HL-60/S4 (cell line): ENCODE measurements around the gene SLC20A1.

Experiments used
- in situ Hi-C: fragments of 300-500 bp; cut with MboI; formaldehyde crosslinking; loops from 2 replicates; pipeline ENCODE4 v1.14.3; 2022; ENCODE audit warnings: low sequenced_read_pairs

Gene SLC20A1

DNA sequence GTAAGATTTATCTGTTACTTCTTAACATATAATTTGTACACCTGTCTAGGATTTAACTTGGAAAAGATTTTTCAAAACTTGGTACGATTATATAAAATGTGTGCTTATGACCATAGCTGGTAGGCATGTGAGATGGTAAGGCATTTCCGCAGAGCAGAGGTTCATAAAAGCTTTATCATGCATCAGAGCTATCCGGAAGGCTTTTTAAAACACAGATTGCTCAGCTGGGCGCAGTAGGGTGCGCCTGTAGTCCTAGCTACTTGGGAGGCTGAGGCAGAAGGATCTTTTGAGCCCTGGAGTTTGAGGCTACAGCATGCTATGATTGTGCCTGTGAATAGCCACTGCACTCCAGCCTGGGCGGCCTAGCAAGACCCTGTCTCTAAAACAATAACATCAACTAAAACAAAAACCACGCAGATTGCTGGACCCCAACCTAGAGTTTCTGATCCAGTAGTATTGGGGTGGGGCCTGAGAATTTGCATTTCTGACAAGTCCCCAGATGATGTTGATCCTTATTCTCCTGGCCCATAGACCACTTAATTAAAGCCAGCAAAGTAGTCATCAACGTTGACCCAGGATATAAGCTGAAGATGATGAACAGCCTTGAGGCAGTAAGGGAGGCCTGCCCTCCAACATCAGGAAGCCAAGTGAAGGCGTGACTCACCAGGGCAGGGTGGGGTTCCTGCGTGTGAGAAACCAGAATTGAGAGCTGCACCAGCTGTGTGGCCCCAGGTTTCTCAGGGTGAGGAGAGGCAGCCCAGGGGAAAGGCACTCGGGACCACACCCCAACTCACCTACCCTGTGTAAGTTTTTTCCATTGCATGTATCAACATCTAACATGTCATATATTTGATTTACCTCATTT is 21.6 kb upstream of the SLC20A1 start:
- in situ Hi-C loops = loop anchor here (5.0 to 25.0 kb wide), 2 partner anchors 98 to 288 kb away; partner anchors contain the start of genes IL37 and NT5DC4

DNA sequence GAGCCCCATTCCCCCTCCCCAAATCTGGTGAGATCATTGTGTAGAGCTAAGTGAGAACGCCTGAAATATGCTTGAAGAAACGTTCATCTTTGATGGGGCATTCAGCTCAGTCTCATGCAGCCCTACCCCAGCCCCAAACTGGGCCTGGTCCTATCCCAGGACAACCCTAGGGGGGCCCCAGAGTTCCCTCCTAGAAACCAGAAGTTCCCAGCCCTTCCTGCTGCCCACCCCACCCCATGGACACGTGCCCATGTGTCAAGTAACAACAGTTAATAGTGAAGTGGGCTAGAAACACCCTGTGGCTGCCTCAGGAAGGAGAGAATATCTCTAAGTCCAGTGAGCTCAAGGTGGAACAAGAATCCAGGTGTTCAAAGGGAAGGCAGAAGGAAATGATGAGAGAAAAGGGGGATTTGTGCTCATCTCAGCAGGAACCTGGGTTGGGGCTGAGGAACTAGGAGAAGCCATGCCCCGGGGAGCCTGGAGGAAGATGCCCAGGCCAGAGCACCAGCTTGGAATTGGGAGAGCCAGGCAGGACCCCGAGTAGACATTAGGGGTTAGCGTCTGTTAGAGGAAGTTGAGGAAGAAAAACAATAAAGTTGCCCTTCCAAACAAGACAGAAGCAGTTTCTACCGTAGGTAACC is 20.1 kb upstream of the SLC20A1 start:
- in situ Hi-C loops = no loop called here

DNA sequence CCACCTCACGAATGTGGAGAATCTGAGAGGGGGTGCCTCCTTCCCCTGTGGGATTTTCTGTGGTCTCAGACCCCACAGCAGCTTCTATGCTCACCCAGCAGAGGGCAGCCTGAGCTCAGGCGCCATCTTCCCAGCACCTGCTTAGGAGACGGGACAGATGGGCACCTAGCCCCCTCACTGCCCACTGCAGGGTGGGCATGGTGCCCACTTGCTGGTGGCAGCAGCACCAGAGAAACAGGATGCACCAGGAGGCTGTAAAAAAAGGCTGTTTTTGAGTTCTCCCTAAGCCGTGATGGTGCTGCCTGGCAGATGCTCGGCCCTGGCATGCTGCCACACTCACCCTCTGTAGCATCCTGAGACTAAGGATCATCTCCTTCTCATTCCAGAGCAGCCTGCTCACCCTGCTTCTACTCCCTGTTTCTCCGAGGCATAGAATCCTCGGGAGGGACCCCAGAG is 19.1 kb upstream of the SLC20A1 start:
- in situ Hi-C loops = no loop called here

DNA sequence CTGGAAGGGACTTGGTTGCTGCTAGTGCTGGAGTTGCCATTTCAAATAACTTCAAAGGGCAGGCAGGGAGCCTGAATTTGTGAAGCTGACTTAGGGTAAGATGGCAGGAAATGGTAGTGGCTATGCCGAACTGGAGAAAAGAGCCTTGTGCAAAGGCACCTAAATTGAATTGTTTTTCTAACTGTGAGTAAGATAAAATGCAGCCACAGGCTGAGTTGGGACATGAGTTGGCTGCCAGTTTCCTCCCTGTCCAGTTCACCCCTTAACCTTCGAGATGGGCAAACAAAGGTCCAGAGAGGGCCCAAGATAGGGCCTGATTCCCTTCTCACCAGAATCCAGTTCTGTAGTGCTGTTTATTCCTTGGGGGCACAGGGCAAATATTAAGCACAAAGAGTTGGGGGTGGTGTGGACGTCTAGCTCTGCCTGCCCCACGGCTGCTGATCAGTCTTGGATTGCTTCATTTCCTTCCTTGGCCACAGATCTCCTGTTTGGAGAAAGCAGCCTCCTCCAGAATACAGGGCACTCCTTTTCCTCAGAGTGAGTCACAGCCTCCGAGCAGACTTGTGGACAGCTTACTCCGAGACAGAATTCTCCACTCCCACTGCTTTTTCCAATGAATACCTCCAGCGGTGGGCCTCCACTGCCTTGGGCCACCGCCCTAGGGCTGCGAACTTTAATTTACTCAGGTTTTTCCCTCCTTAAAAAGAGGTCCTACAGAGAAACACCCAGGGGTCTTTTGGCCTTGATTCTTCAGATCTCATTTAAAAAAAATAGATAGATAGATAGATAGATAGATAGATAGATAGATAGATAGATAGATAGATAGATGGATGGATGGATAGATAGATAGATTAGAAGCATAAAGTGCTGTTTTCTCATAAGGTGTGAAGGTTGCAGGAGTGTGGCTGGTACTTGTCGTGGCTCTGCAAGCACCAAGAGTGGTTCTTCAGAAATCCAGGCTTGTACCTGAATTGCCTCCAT is 18.4 kb upstream of the SLC20A1 start:
- in situ Hi-C loops = no loop called here

DNA sequence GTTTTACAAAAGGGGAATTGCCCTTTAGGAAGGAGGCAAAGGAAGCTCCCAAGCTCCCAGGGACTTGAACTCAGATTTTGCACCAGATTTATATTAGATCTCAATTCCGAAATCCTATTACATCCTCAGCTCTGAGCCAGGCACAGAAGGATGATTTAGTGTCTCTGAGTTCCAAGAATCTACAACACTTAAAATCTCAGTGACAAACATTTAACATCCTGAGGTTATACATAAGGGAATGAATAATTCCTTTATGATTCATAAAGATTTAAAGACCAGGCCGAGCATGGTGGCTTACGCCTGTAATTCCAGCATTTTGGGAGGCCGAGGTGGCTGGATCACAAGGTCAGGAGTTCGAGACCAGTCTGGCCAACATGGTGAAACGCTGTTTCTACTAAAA is 16.5 kb upstream of the SLC20A1 start:
- in situ Hi-C loops = no loop called here

DNA sequence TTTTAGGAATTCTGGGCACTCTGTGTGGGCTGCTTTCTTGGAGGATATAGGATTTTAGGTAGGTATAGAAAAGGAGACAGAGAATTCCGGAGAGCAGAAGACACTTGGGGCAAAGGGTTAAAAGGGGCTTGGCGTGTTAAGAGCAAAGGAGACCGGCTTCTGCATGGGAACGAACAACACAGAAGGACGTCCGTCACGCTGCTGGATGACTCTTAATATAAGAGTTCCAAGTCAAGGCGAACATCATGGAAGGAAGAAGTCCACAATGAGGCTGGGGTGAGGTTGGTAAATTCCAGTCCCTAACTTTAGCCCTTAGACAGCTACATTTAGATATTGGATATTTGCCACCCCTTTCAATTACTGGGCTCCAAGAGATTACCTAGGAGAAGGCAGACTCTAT is 15.9 kb upstream of the SLC20A1 start:
- in situ Hi-C loops = no loop called here

DNA sequence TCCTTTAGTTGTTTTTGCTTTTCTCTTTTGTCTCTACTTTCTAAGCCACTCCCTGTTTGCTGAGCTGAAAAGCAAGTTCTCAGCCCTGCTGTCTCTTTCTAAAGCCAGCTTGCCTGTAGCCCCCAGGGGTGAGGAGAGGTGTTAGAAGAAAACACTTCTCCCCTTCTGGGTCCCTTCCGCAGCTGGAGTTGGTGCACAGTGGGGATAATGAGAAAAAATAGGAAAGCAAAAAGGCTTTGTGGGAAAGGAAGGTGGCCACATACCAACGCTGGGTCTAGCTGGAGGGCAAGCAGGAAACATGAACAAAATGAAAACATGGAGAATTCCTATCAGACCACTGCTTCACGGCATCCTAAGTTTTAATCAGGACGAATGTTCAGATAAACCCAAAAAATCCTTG is 15.5 kb upstream of the SLC20A1 start:
- in situ Hi-C loops = no loop called here

DNA sequence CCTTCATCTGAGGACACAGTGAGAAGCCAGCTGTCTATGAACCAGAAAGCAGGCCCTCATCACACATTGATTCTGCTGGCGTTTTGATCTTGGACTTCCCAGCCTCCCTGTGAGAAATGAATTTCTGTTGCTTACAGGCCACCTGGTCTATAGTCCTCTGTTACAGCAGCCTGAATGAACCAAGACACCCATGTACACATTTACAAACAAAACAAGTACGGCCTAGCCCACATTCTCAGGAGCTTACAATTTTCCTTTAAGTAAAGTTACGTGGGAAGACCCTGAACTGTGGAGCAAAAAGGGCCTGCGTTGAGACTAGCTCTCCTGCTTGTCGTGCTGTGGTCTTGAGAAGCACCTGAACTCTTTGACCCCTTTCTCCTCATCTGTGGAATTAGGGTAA is 12.0 kb upstream of the SLC20A1 start:
- in situ Hi-C loops = no loop called here

DNA sequence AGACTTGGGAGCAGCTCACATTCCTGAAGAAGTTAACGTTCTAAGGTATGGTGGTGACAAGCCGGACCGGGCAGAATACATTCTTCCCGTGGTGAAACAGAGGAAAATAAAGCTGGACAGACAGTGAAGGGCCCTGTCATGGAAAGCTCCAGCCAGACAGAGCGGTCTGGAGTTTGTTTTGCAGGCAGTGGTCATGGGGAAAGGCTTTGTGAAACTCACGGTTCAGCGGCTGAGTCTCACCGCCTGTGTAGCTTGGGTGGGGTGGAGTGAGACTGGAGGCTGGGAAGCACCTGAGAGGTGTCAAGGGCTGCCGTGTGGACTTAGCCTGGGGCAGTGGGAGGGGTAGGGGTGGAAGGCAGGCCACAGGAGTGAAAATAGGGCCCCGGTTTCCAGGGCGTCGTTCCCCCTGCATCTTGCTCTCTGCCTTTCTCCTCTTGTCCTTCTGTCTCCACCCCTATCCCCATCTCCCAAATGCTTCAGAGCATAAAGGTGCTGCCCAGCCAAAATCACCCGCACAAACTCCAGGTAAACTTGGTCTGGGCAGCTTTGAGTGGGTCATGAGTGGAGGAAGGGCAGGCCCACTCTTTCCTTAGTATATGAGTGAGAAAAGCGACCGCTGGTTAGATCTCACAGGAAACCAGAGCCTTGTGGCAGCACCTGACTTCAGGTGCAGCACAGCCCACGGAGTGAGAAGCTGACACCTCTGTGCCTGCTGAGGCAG is 11.4 kb upstream of the SLC20A1 start:
- in situ Hi-C loops = no loop called here

DNA sequence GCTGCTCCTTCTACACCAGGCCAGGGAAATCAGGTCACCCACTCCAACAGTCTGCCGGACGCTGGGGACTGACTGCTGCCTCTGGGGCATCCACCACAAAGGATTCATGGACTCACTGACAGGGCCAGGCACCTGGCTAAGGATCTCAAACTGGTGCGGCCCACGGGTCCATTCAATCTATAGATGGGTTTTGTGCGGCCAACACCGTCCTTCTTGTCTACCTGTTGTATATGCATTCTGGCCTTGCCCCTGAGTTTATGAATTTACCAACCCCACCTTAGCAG is 10.9 kb upstream of the SLC20A1 start:
- in situ Hi-C loops = no loop called here

DNA sequence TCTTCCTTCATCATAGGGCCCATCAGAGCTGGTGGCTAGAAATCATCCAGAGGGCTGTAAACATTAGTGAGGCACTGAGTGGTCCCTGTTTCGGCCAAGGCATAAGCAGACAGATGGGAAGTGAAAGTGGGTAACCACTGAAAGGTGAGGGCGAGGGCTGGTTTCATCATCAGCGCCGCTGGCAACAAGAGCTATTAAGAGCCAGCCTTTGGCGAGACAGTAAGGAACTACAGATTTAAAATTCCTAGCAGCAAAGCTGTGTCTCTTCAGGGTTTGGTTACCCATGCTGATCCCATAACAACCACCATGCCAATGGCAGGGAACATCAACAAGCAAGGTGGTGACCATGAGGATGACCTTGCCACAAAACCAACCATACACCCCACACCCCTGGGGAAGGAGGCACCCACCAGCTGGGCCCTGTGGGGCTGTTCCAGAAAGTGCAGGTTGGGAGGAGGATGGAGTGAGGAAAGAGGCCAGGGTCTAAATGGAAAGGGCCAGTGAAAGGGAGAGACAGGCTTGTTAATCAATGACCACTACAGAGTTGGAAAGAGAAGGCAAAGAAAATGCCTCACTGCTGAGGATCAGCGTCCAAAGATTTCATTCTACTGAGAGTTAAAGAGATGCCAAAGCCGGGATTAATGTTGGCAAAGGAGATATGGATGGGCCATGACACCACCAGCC is 9.0 kb upstream of the SLC20A1 start:
- in situ Hi-C loops = no loop called here

DNA sequence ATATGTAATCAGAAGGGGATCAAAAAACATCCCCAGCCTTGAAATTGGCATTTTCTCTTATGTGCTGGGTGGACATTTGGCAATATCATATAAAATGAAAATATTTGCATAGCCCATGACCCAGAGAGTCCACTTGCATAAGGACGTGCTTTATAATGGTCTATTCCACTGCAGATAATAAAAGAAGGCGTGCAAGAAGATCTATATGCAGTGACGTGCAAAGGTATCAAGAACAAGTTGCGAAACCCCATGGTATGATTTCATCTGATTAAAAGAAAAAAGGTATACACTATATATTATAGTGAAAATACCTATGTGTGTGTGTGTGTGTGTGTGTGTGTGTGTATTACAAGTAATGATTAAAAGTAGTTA is 8.5 kb upstream of the SLC20A1 start:
- in situ Hi-C loops = no loop called here

DNA sequence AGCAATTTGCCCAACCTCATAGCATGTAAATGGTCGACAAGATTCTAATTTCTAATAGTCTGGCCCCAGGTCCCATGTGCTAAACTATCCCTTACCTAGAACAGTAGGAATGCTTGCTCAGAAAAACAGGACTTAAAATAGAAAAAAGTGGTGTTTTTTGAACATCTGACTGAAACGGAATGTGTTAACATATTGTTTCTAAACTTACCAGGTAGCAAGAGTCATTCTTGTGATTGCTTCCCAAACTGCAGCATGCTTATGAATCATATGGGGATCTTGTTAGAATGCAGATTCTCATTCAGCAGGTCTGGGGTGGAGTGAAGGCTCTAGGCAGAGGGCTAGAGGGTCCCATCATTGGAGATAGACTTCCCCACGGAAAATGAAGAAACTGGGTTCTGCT is 5.8 kb upstream of the SLC20A1 start:
- in situ Hi-C loops = no loop called here

DNA sequence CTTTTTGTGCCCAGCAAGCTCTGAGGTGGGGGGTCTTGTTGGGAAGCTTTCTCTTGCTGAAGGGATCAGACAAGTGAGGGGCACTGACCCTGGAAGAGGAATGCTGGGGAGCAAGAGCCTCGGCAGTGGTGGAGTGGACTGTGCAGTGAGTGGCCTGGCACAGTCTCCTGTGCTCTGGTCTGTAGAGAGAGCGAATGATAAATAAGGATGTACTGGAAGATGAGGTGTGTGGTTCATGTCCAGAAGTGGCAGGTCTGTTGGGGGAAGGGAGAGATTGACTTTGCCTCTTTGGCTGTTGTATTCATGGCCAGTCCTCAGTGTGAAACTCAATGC is 5.3 kb upstream of the SLC20A1 start:
- in situ Hi-C loops = no loop called here

DNA sequence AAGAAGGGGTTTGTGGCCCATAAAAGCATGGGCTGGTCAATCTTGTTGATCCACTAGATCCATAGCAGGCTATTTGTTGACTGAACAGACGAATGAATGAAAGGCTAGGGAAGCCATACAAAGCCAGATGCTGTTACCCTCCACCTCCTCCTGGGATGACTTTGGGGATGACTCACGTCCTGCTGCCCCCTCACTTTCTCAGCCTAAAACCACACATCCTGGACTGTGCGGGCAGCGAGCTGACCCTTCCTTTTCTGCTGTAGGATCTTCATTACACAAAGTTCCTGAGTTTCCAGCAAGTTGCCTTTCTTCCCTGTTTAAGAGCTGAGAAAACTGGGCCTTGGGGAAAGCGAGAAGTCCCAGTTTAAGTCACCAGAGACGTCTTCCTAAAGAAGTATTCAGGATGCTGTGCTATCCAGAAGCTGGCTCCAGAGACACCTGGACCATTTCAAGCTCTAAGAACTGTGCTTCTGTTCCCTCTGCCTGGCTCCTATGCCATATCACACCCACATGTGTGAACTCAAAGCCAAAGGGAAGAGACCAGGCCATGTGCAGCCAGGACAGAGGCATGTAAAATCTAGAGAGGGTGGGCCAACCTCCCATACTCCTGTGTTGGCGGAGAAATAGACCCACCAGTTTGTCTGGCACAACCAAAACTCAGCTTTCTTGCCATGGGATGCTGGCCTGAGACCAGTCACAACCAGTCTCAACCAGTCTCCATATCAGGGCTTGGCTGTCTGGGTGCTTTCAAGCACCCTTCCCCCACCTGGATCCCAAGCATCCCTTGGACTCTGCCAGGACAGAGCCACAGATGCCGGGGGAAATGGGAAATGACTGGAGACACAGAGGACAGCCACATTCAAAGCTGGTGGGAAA is 4.7 kb upstream of the SLC20A1 start:
- in situ Hi-C loops = no loop called here

DNA sequence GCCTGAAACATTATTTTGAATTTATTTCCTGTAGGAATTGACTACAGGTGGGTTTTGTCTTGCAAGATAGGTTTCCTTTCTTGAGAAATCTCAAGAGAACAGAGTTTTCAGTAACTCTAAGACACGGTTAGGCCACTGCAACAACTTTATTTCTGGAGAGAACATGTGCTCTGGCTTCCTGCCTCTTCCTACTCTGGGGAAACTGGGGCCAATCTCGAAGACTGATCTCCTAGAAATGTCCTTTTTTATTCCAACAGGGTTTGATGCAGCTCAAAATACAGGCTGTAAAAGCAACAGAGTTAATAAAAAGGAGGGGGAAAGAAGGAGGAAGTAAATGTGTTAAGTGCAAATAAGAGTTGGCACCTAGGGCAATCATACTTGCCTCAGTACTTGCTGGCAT is 4.0 kb upstream of the SLC20A1 start:
- in situ Hi-C loops = no loop called here

DNA sequence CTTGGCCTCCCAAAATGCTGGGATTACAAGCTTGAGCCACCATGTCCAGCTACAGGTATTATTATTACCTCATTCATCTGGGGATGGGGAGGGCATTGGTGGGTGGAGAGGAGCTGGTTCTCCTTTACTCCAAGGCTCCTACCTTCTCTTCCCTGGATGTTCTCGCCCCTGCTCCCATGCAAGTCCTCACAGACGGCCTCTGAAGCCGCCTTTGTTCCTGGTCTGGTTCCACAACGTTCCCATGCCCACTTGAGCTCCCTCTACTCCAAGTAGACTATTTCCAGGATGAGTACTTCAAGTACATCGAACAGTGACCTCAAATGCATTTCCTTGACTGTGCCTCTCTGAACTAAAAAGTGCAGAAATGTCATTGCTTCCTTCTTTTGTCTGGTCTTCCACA is 3.2 kb upstream of the SLC20A1 start:
- in situ Hi-C loops = no loop called here

DNA sequence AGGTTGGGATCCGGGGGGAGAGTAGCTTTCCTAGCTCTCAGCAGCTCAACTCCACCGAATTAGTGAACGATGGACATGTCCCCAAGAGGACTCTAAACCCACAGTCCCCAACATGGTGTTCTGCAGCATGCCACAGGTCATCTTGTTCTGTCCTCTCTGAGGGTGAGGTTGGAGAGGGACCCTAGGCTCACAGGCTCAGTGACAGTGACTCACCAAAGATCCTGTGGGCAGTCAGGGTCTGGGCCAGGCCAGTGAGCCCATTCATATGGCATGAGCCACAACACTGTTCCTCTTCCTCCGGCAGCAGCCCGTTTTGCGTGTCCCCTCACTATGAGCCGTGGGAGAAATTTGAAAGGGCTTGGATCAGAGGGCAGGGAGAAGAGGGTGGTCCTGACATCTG is 2.8 kb upstream of the SLC20A1 start:
- in situ Hi-C loops = no loop called here

DNA sequence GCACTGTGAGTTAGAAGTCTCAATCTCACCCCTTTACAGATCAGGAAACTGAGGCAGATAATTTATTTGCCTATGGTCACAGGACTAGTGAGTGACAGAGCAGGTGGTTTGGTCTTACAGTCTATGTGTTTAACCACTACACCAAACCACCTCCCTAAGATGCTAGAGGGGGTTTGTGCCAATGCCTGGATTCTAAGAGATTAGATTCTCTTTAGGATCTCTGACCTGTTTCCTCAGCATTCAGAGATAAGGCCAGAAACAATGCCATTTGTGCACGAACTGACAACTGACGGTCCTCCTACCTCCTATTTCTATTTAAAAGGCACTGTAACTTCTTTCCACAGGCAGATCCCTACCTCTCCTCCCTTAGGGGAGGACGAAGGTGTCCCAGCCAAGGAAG is 2.3 kb upstream of the SLC20A1 start:
- in situ Hi-C loops = no loop called here
